Measurements from ENCODE around the gene TEX101. TPM values are rescaled to one million over a fixed set of nuclear protein-coding genes. Genes with fewer than 3 reads are reported as not detected.

TEX101 gene
- total RNA-seq, 1 experiment from 2014 or later = not detected

DNA sequence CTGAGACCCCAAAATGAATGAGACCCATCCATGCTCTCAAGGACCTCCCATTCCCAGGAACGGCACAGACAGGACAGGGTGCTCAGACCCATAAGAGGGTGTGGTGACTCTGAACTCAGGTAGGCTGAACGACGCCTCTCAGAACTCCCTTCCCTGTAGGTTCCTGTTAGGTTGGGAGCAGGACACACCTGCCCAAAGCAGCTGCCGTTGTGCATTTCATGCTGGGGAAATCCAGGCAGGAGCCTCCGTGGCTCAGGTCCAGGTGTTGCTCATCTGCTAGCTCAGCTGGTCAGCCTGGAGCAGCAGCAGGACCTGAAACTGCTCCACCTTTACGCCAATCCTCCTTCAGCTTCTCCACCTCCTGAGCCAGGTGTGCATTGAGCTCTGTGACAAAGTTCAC is 19.1 kb upstream of the TEX101 start:
- Histone ChIP-seq H2BK20ac (ENCODE audit: low read depth, low read length, poor library complexity, severe bottlenecking) (no peak overlapping the region), H3K4ac (ENCODE audit: low read depth, low read length) (no peak overlapping the region), H2BK12ac (ENCODE audit: insufficient read length, low read depth, low read length) (no peak overlapping the region), H3K79me2 (ENCODE audit: insufficient read depth, low read length) (no peaks in the 10 kb centered on the region), H2BK15ac (ENCODE audit: low read depth, low read length) (no peak overlapping the region), H2AK5ac (ENCODE audit: insufficient read length, low read length) (no peak overlapping the region), H3K23me2 (ENCODE audit: insufficient read length, low read depth, low read length, poor library complexity, severe bottlenecking) (no peaks in the 10 kb centered on the region), H4K8ac (replicated peaks; ENCODE audit: insufficient read length, low read depth, low read length) (no peak overlapping the region), H3K27me3 (ENCODE audit: insufficient read depth, low read length) (no peaks in the 10 kb centered on the region), H3K79me1 (ENCODE audit: insufficient read depth, low read depth, low read length, poor library complexity, severe bottlenecking) (no peaks in the 10 kb centered on the region), H3K23ac (ENCODE audit: insufficient read length, low read depth, low read length) (no peak overlapping the region), H3K4me2 (ENCODE audit: insufficient read depth, insufficient read length, low read length) (no peak overlapping the region), H3T11ph (ENCODE audit: low read length) (no peak overlapping the region), H3K4me1 (ENCODE audit: insufficient read depth, low read length) (no peaks in the 10 kb centered on the region), H3K9me3 (ENCODE audit: control insufficient read depth, low read depth, low read length) (no peaks in the 10 kb centered on the region), H4K20me1 (ENCODE audit: control insufficient read depth, insufficient read depth, insufficient read length) (no peaks in the 10 kb centered on the region), H3K18ac (ENCODE audit: insufficient read length, low read depth, low read length) (no peak overlapping the region), H2AFZ (ENCODE audit: low read length) (no peak overlapping the region), H3K9ac (ENCODE audit: extremely low read depth, insufficient read length, low read length) (no peak overlapping the region), H4K91ac (ENCODE audit: insufficient read length, low read depth, low read length) (no peak overlapping the region), H4K5ac (ENCODE audit: insufficient read length, low read depth, low read length) (no peak overlapping the region), H2BK120ac (ENCODE audit: low read depth, low read length, poor library complexity, severe bottlenecking) (no peak overlapping the region), H2BK5ac (ENCODE audit: insufficient read length, low read length) (no peak overlapping the region), H3K27ac (ENCODE audit: insufficient read length, low read depth, low read length) (no peak overlapping the region), H3K56ac (ENCODE audit: insufficient read length, low read depth, low read length) (no peak overlapping the region), H3K14ac (ENCODE audit: insufficient read depth, low read length) (no peak overlapping the region)
- DNase-seq = no peak
- no peak overlapping the region for H3K4me3 Mint-ChIP-seq
- TF ChIP-seq, protein P1, sequence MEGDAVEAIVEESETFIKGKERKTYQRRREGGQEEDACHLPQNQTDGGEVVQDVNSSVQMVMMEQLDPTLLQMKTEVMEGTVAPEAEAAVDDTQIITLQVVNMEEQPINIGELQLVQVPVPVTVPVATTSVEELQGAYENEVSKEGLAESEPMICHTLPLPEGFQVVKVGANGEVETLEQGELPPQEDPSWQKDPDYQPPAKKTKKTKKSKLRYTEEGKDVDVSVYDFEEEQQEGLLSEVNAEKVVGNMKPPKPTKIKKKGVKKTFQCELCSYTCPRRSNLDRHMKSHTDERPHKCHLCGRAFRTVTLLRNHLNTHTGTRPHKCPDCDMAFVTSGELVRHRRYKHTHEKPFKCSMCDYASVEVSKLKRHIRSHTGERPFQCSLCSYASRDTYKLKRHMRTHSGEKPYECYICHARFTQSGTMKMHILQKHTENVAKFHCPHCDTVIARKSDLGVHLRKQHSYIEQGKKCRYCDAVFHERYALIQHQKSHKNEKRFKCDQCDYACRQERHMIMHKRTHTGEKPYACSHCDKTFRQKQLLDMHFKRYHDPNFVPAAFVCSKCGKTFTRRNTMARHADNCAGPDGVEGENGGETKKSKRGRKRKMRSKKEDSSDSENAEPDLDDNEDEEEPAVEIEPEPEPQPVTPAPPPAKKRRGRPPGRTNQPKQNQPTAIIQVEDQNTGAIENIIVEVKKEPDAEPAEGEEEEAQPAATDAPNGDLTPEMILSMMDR (conservative IDR thresholded peaks at IDR 0.05) = no peak
- no peaks in the 10 kb centered on the region for H3K4me1 Mint-ChIP-seq
- peaks cover 11% of the 10 kb centered on the region for H3K27me3 Mint-ChIP-seq (ENCODE audit: low read depth)
- peaks cover 10 to 46% of the 10 kb centered on the region in 2 experiments for H3K9me3 Mint-ChIP-seq
- H3K27ac Mint-ChIP-seq = no peak overlapping the region; a peak in 1 of 7 replicates
- no CpG with 5 or more reads among the region's 6 CpGs for WGBS (ENCODE audit: extremely low coverage, insufficient read length, low lambda C conversion rate)
- H3K36me3 Mint-ChIP-seq (ENCODE audit: insufficient read depth in 1 of 3, low read depth in 3 of 3) = peaks cover 0 to 4% (median 0%) of the 10 kb centered on the region in 3 experiments; a peak in 1 of 7 replicates

All from H9 (cell line).